ENCODE results near the gene FAM78B. TPM values are rescaled to one million over a fixed set of nuclear protein-coding genes. Genes with fewer than 3 reads are reported as not detected.
A peak's percentile ranks its signal among the peaks of the same experiment; 100 is the strongest.

FAM78B gene
- total RNA-seq, 3 donors from 2014 or later = 1.3 to 3.7 (median 2.2) TPM

GRCh38 chr1:166114419-166114818 lies 52.4 kb downstream of the FAM78B start:
- DNase-seq (no peak), ATAC-seq (no peak)
- TF ChIP-seq, protein P1, sequence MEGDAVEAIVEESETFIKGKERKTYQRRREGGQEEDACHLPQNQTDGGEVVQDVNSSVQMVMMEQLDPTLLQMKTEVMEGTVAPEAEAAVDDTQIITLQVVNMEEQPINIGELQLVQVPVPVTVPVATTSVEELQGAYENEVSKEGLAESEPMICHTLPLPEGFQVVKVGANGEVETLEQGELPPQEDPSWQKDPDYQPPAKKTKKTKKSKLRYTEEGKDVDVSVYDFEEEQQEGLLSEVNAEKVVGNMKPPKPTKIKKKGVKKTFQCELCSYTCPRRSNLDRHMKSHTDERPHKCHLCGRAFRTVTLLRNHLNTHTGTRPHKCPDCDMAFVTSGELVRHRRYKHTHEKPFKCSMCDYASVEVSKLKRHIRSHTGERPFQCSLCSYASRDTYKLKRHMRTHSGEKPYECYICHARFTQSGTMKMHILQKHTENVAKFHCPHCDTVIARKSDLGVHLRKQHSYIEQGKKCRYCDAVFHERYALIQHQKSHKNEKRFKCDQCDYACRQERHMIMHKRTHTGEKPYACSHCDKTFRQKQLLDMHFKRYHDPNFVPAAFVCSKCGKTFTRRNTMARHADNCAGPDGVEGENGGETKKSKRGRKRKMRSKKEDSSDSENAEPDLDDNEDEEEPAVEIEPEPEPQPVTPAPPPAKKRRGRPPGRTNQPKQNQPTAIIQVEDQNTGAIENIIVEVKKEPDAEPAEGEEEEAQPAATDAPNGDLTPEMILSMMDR (IDR thresholded peaks at IDR 0.05) = no peak
- intact Hi-C loops (cut with DNase I, micrococcal nuclease) = no loop called here
- Histone ChIP-seq H3K4me3 (no peak overlapping the region), H3K9me3 (no peaks in the 10 kb centered on the region), H3K36me3 (ENCODE audit: low read depth) (no peaks in the 10 kb centered on the region), H3K4me1 (ENCODE audit: low read depth) (no peaks in the 10 kb centered on the region)

- ATAC-seq (no peak), DNase-seq (no peak)
- intact Hi-C loops (cut with DNase I, micrococcal nuclease) = no loop called here
Measured at GRCh38 chr1:166113630-166114029, 53.2 kb downstream of the FAM78B start.

GRCh38 chr1:166113031-166113430 lies 53.8 kb downstream of the FAM78B start:
- intact Hi-C loops (cut with DNase I, micrococcal nuclease) = no loop called here
- Histone ChIP-seq H3K4me1 (ENCODE audit: low read depth) (no peaks in the 10 kb centered on the region), H3K9me3 (no peaks in the 10 kb centered on the region), H3K4me3 (no peak overlapping the region), H3K36me3 (ENCODE audit: low read depth) (no peaks in the 10 kb centered on the region)
- no peak for ATAC-seq
- TF ChIP-seq, protein P1 (IDR thresholded peaks at IDR 0.05) = no peak
- DNase-seq = no peak

More at GRCh38 chr1:166113630-166114029, 53.2 kb downstream of the FAM78B start:
- Histone ChIP-seq H3K4me3 (no peak overlapping the region), H3K4me1 (ENCODE audit: low read depth) (no peaks in the 10 kb centered on the region), H3K9me3 (no peaks in the 10 kb centered on the region), H3K36me3 (ENCODE audit: low read depth) (no peaks in the 10 kb centered on the region)
- TF ChIP-seq, protein P1 (IDR thresholded peaks at IDR 0.05) = no peak

DNA sequence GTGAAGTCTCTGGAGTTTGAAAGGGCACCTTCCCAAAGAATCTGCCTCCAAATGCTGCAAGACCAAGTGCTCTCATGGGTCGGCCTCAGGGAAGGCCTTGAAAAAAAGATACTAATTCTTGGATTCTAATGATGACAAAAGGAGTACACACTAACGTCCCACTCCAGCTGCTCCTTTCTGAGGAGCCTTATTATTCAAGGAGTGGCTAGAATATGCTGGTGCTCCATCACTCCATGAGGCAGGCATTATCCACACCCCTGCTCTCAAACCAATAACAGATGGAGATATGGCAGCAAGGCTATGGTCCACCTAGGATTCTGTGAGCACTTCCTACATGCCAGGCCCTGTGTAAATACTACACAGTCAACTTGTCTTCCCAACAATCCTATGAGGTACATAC lies 54.4 kb downstream of the FAM78B start:
- ATAC-seq (no peak), DNase-seq (no peak)
- no peaks in the 10 kb centered on the region for H3K36me3 ChIP-seq (ENCODE audit: low read depth)
- H3K9me3 ChIP-seq = no peaks in the 10 kb centered on the region
- H3K4me1 ChIP-seq (ENCODE audit: low read depth) = no peaks in the 10 kb centered on the region
- TF ChIP-seq, protein P1 (IDR thresholded peaks at IDR 0.05) = no peak
- intact Hi-C loops (cut with DNase I, micrococcal nuclease) = no loop called here
- H3K4me3 ChIP-seq = no peak overlapping the region

- intact Hi-C loops (cut with DNase I, micrococcal nuclease) = no loop called here
- peak in 1 of 3 donors; percentile 5 for DNase-seq
Measured at GRCh38 chr1:166111430-166111829, 55.4 kb downstream of the FAM78B start.

More at GRCh38 chr1:166111430-166111829, 55.4 kb downstream of the FAM78B start:
- no peak for ATAC-seq
- no peaks in the 10 kb centered on the region for H3K9me3 ChIP-seq
- TF ChIP-seq, protein P1 (IDR thresholded peaks at IDR 0.05) = no peak
- H3K36me3 ChIP-seq (ENCODE audit: low read depth) = no peaks in the 10 kb centered on the region
- H3K4me1 ChIP-seq (ENCODE audit: low read depth) = no peaks in the 10 kb centered on the region
- no peak overlapping the region for H3K4me3 ChIP-seq

All from mucosa of descending colon (tissue), 3 donors.